ENCODE data around the gene CYP2F1.
"Not testable (repeated sequence)": the region's sequence is repeated elsewhere in the genome, so short reads cannot be mapped to it uniquely, and the experiment has no call there.

CYP2F1 gene

GRCh38 chr19:41149831-41150230 lies 35.6 kb downstream of the CYP2F1 start:
- Histone ChIP-seq H3K27ac (no peak overlapping the region), H3K4me3 (no peak overlapping the region)
- no peak for DNase-seq (ENCODE audit: low spot score)
- TF ChIP-seq CTCF (IDR thresholded peaks at IDR 0.05) = no peak

DNA sequence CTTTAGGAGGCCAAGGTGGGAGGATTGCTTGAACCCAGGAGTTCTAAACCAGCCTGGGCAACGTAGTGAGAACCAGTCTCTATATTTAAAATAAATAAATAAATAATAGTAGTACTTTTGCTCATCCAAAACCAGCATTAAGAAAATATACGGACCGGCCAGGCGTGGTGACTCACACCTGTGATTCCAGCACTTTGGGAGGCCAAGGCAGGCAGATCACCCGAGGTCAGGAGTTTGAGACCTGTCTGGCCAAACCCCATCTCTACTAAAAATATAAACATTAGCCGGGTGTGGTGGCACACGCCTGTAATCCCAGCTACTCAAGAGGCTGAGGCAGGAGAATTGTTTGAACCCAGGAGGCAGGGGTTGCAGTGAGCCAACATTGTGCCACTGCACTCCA lies 36.8 kb downstream of the CYP2F1 start:
- DNase-seq (ENCODE audit: low spot score); H3K27ac ChIP-seq; H3K4me3 ChIP-seq: not testable (repeated sequence)

DNA sequence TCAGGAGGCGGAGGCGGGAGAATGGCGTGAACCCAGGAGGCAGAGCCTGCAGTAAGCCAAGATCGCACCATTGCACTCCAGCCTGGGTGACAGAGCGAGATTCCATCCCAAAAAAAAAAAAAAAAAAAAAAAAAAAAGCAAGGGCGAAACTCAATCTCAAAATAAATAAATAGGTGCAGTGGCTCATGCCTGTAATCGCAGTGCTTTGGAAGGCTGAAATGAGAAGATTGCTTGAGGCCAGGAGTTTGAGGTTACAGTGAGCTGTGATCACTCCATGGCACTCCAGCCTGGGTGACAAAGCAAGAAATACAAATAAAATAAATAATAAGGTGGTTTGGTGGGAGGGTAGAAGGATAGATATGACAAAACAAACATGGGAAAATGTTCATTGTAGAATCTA lies 39.8 kb downstream of the CYP2F1 start:
- no peak overlapping the region for H3K4me3 ChIP-seq
- no peak for TF ChIP-seq CTCF (IDR thresholded peaks at IDR 0.05)
- no peak for DNase-seq (ENCODE audit: low spot score)

DNA sequence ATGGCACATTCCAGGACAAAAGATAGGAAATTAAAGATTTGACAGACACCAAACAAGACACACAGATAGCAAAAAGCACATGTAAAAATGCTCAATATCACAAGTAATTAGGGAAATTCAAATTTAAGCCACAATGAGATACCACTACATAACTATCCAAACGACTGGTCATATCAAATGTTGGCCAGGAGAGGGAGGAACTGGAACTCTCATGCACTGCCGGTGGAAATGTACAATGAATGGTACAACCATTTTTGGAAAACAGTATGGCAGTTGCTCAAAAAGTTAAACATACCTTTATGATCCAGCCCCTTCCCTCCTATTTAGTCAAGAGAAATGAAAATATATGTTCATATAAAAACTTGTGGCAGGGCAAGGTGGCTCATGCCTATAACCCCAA lies 42.0 kb downstream of the CYP2F1 start:
- Histone ChIP-seq H3K4me3 (no peak overlapping the region), H3K27ac (no peak overlapping the region)
- no peak for TF ChIP-seq CTCF (IDR thresholded peaks at IDR 0.05)
- no peak for DNase-seq (ENCODE audit: low spot score)

More for the DNA sequence above, 39.8 kb downstream of the CYP2F1 start:
- no peak overlapping the region for H3K27ac ChIP-seq

DNA sequence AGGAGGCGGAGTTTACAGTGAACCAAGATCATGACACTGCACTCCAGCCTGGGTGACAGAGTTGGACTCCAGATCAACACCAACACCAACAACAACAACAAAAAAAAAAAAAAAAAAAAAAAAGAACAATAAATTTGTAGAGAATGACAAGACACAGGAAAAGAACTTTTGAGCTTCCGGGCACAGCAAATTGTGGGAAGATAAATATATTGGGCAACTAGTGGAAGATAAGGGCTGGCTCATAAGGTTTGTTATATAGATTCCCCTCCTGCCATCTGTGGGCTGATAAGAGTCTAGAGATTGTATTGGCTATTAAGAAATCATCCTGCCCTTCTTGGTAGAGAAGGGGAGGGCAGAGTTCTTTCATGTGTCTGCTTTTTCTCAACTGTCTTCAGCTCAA lies 45.6 kb downstream of the CYP2F1 start:
- Histone ChIP-seq H3K27ac (no peak overlapping the region), H3K4me3 (no peak overlapping the region)
- TF ChIP-seq CTCF (IDR thresholded peaks at IDR 0.05) = no peak
- no peak for DNase-seq (ENCODE audit: low spot score)

DNA sequence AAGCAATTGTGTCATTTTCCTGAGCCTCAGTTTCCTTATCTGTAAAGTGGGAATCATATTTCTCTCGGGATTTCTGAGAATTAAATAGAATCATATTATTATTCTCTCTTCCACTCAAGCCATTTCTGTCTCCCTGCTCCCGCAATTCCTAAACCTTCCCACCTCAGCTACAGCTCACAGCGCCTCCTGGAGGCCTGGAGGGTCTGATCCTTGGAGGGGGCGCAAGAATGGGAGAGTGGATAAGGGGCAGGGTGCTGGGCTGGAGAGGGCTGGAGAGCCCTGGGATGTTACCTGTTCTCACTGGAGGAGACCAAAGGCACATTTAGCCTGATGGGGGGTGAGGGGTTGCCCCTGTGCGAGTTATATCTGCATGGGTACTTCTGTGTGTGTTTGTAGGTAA lies 47.7 kb downstream of the CYP2F1 start:
- TF ChIP-seq CTCF (IDR thresholded peaks at IDR 0.05) = no peak
- no peak for DNase-seq (ENCODE audit: low spot score)
- Histone ChIP-seq H3K4me3 (no peak overlapping the region), H3K27ac (no peak overlapping the region)

DNA sequence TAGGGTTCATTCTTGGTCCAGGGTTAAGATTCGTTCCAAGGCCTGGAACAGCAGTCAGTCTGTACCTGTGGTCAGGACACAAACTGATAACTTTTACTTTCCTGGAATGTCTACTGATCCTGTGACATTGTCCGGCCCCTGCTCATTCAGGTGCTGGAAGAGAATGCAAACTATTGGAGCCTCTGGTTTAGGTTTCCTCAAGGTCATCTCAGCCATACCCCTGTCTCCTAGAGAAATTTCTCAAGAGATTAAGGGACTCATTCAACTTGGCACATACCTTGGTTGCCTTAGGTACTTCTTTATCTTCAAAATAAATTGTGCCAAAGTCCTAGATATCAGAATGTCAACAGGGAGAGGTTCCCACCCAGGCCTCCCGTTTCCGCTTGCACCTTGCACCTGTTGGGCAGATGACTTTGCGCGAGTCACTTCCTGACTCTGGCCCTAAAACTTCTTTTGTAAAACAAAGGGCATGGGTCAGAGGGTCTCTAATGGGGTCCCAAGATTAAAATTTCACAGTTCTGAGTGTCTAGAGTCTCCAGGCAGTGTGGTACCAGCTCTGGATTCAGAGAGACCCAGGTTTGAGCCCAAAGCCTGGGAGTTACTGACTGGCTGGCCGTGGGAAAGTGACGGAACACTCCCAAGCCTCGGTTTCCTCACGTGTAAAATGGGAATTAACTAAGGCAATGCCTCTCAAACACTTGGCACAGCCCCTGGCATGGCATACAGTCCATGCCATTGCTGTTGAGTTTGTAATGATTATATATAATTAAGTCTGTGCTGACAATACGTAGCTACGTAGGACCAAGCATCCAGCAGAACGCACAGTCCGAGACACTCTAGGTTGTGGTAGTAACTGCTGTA lies 52.9 kb downstream of the CYP2F1 start:
- no peak for DNase-seq (ENCODE audit: low spot score)
- TF ChIP-seq CTCF (IDR thresholded peaks at IDR 0.05) = no peak
- Histone ChIP-seq H3K4me3 (no peak overlapping the region), H3K27ac (no peak overlapping the region)
